GM12878 (cell line): ENCODE data around the gene CHRNE. TPM values are rescaled to one million over a fixed set of nuclear protein-coding genes. Genes with fewer than 3 reads are reported as not detected.

Source experiments
- ATAC-seq: fragments of 200-7000 bp; cut with Tn5 transposase; 3 replicates; pipeline ENCODE4 v1.9.1; 2020; ENCODE audit warnings: mild to moderate bottlenecking, moderate library complexity
- BruUV-seq: library from RNA; stranded (reverse); fragments of 400-500 nt; replicated peaks from 2 replicates; lab custom pipeline; 2021; lab: Mats Ljungman, UMichigan
- CTCF ChIA-PET: fragments of 300-600 bp; sonication (Branson Sonifier 250); formaldehyde crosslinking; extraction: SDS; loops from one replicate; lab custom pipeline; 2021; ENCODE audit warnings: inconsistent platforms; lab: Yijun Ruan, JAX
- POLR2A ChIA-PET: fragments of 350-600 bp; formaldehyde crosslinking; extraction: SDS; loops from one replicate; lab custom pipeline; 2021; ENCODE audit warnings: inconsistent platforms; lab: Charles Lee
- RAD21 ChIA-PET: fragments of 300-600 bp; sonication (Branson Sonifier 250); formaldehyde crosslinking; loops from one replicate; lab custom pipeline; 2023; ENCODE audit warnings: antibody characterized with exemption; ENCODE audit not compliant: unreplicated experiment; lab: Charles Lee
- SMC1A ChIA-PET: fragments of 300-600 bp; sonication (Branson Sonifier 250); formaldehyde crosslinking; loops from one replicate; lab custom pipeline; 2023; ENCODE audit not compliant: unreplicated experiment, uncharacterized antibody; lab: Charles Lee
- DNase-seq: peaks from one replicate; pipeline ENCODE4 v3.0.0-alpha.2; 2011; ENCODE audit warnings: low read depth, low spot score
- FAIRE-seq: peaks from 3 replicates; lab custom pipeline; 2011; peaks lifted over from hg19 to GRCh38; lab: Jason Lieb, UNC
- H2AFZ ChIP-seq: 2 replicates; pipeline ENCODE4 v1.6.0; 2011; ENCODE audit warnings: low read depth, low read length, control low read depth; ENCODE audit not compliant: control insufficient read depth
- H3K27ac ChIP-seq: 2 replicates; pipeline ENCODE4 v1.5.1; 2011; ENCODE audit warnings: control low read depth; ENCODE audit not compliant: control insufficient read depth, insufficient read depth
- H3K27me3 ChIP-seq, 2 experiments: replicated peaks in 1 of 2; 2 replicates each; pipeline versions ENCODE4 v1.6.0 to v1.6.1; 2011; ENCODE audit warnings: low read length in 1 of 2; ENCODE audit not compliant: control insufficient read depth in 2 of 2, insufficient read depth in 2 of 2
- H3K36me3 ChIP-seq, 2 experiments: 2 replicates each; pipeline ENCODE4 v1.5.1; 2011; ENCODE audit warnings: low read length in 1 of 2; ENCODE audit not compliant: control insufficient read depth in 2 of 2, insufficient read depth in 2 of 2
- H3K4me1 ChIP-seq: 2 replicates; pipeline ENCODE4 v1.6.1; 2011; ENCODE audit warnings: mild to moderate bottlenecking, low read length, moderate library complexity, mixed read lengths; ENCODE audit not compliant: control insufficient read depth, insufficient read depth
- H3K4me2 ChIP-seq: 2 replicates; pipeline ENCODE4 v1.6.0; 2011; ENCODE audit warnings: control low read depth; ENCODE audit not compliant: control insufficient read depth, insufficient read depth
- H3K4me3 ChIP-seq: fragments of 200-600 bp; sonication (generic); 2 replicates; pipeline ENCODE4 v1.5.1; 2016
- H3K79me2 ChIP-seq: 2 replicates; pipeline ENCODE4 v1.6.0; 2011; ENCODE audit warnings: low read length; ENCODE audit not compliant: control insufficient read depth, insufficient read depth
- H3K9ac ChIP-seq: 2 replicates; pipeline ENCODE4 v1.8.0; 2011; ENCODE audit warnings: low read length, control low read depth, mixed read lengths; ENCODE audit not compliant: control insufficient read depth, insufficient read depth
- H3K9me3 ChIP-seq: replicated peaks from 3 replicates; pipeline ENCODE4 v1.5.1; 2011; ENCODE audit warnings: mild to moderate bottlenecking, low read length; ENCODE audit not compliant: control insufficient read depth, insufficient read depth
- H4K20me1 ChIP-seq: 2 replicates; pipeline ENCODE4 v1.6.0; 2011; ENCODE audit not compliant: control insufficient read depth, insufficient read depth
- BCL11A ChIP-seq: IDR thresholded peaks from 2 replicates; pipeline ENCODE4 v1.6.1; 2011; ENCODE audit warnings: low read depth, low read length
- CEBPZ ChIP-seq: fragments of 150-350 bp; IDR thresholded peaks from 2 replicates; pipeline ENCODE4 v1.6.1; 2016; ENCODE audit warnings: low read depth, low read length
- CHD4 ChIP-seq: fragments of 200-600 bp; sonication (generic); IDR thresholded peaks from 2 replicates; pipeline ENCODE4 v1.6.1; 2016; ENCODE audit warnings: mild to moderate bottlenecking
- CTCF ChIP-seq, 3 experiments: IDR thresholded peaks in 2 of 3; conservative IDR thresholded peaks in 1 of 3; 2 replicates each; pipeline ENCODE4 v1.5.1; 2011; ENCODE audit warnings: low read depth in 3 of 3, low read length in 3 of 3, mild to moderate bottlenecking in 3 of 3, control low read depth in 2 of 3, moderate library complexity in 2 of 3, inconsistent platforms in 1 of 3, mixed read lengths in 1 of 3; ENCODE audit not compliant: control insufficient read depth in 2 of 3, insufficient read depth in 1 of 3; ENCODE audit errors: extremely low read depth in 1 of 3
- IRF3 ChIP-seq: fragments of 450-650 bp; IDR thresholded peaks from 2 replicates; pipeline ENCODE4 v1.6.1; 2014; ENCODE audit warnings: mild to moderate bottlenecking
- KAT2A ChIP-seq: conservative IDR thresholded peaks from 2 replicates; pipeline ENCODE4 v1.6.1; 2011; ENCODE audit warnings: low read depth, low read length; ENCODE audit not compliant: control insufficient read depth
- NFXL1 ChIP-seq: fragments of 450-650 bp; IDR thresholded peaks from 2 replicates; pipeline ENCODE4 v1.6.1; 2017; ENCODE audit warnings: antibody characterized with exemption, mild to moderate bottlenecking, borderline replicate concordance
- RELA ChIP-seq: fragments of 450-650 bp; IDR thresholded peaks from 2 replicates; pipeline ENCODE4 v1.8.0; 2014; ENCODE audit warnings: borderline replicate concordance; ENCODE audit not compliant: partially characterized antibody
- SIX5 ChIP-seq: IDR thresholded peaks from 2 replicates; pipeline ENCODE4 v1.6.1; 2011; ENCODE audit warnings: mild to moderate bottlenecking, low read depth, low read length, moderate library complexity; ENCODE audit not compliant: severe bottlenecking
- SMAD5 ChIP-seq: IDR thresholded peaks from 2 replicates; pipeline ENCODE4 v1.6.1; 2016; ENCODE audit warnings: antibody characterized with exemption, low read depth
- SUZ12 ChIP-seq: fragments of 200-600 bp; sonication (generic); IDR thresholded peaks from one replicate; pipeline ENCODE4 v1.6.1; 2018; ENCODE audit warnings: antibody characterized with exemption, mild to moderate bottlenecking; ENCODE audit not compliant: unreplicated experiment
- ZBTB11 ChIP-seq: fragments of 450-650 bp; formaldehyde crosslinking; IDR thresholded peaks from 2 replicates; pipeline ENCODE4 v1.5.0; 2022; ENCODE audit warnings: mild to moderate bottlenecking, missing genetic modification characterization
- ZSCAN29 ChIP-seq: fragments of 450-650 bp; IDR thresholded peaks from 2 replicates; pipeline ENCODE4 v1.6.1; 2017; ENCODE audit warnings: mild to moderate bottlenecking, moderate library complexity
- WGBS: methylation state at CpG from one replicate; pipeline ENCODE4 v1.1.6; 2016; ENCODE audit warnings: low lambda C conversion rate; ENCODE audit not compliant: insufficient replicate concordance, insufficient coverage; ENCODE audit errors: missing lambda C conversion rate; 5-methylcytosine and 5-hydroxymethylcytosine counted together
- in situ Hi-C: fragments of 300-500 bp; cut with MboI; formaldehyde crosslinking; loops from 9 replicates; pipeline ENCODE4 v1.14.3; 2018; ENCODE audit warnings: mixed read lengths
- intact Hi-C: fragments of 100-400 bp; cut with micrococcal nuclease; formaldehyde crosslinking; loops from one replicate; pipeline ENCODE4 v1.14.2; 2022; ENCODE audit not compliant: unreplicated experiment
- polyA plus RNA-seq, 11 experiments: library from polyadenylated mRNA; depleted of rRNA in 4 of 11; unstranded in 6 of 11; stranded (reverse) in 5 of 11; fragments of >200 nt; fragmentation: Nextera tagmentation in 4 of 11; fragmentation: Illumina TruSeq in 1 of 11; extraction: Ambion mirVana in 4 of 11; extraction: Trizol in 1 of 11; gene quantifications; 1 replicate in 1 of 11; 2 replicates in 10 of 11; pipeline versions ENCODE4 v1.2.1 to v1.2.3, GENCODE V29; 2011 to 2016; ENCODE audit warnings: inconsistent platforms in 2 of 11, missing spikeins in 2 of 11, low read depth in 1 of 11
- total RNA-seq, 4 experiments: library from RNA; depleted of rRNA in 3 of 4; stranded (reverse); fragments of >200 nt in 3 of 4; fragmentation: Illumina TruSeq in 1 of 4; extraction: Trizol in 1 of 4; gene quantifications; 2 replicates each; pipeline versions ENCODE4 v1.2.1 to v1.2.3, GENCODE V29; 2013 to 2021

The CHRNE gene
- total and polyA plus RNA-seq, 10 of the 15 experiments (the other 5 are each of a cell fraction or from before 2014, with no cell fraction given): 0.05 to 0.11 (median 0.08) TPM; not detected in 6

- RAD21 ChIA-PET: no interaction called here
- DNase-seq (no peak), ATAC-seq (no peak), FAIRE-seq (no peak)
- SMC1A ChIA-PET: no interaction called here
- WGBS: 98% methylated on average over 4 of the region's 4 CpGs
- Histone ChIP-seq H3K27me3 (no peaks in the 10 kb centered on the region), H3K9me3 (no peaks in the 10 kb centered on the region), H3K27ac (no peak overlapping the region), H3K4me3 (no peak overlapping the region), H3K79me2 (no peaks in the 10 kb centered on the region), H2AFZ (no peak overlapping the region), H4K20me1 (no peaks in the 10 kb centered on the region), H3K36me3 (no peaks in the 10 kb centered on the region; a peak in 3 of 4 replicates), H3K9ac (no peak overlapping the region), H3K4me2 (no peak overlapping the region), H3K4me1 (no peaks in the 10 kb centered on the region)
- BruUV-seq: no TSS peak
- CTCF ChIA-PET: interaction anchor here (1.4 kb wide), 1 partner anchor 296 kb away, joined by 3 read pairs; no protein-coding TSS in a partner anchor
- in situ Hi-C loops: no loop called here
- POLR2A ChIA-PET: interaction anchor here (0.7 kb wide), 1 partner anchor 67 kb away, joined by 4 read pairs; the partner anchor contains the start of gene PSMB6
- intact Hi-C loops: no loop called here
- TF ChIP-seq SUZ12 (no peak), SMAD5 (no peak), CTCF (IDR thresholded peaks at IDR 0.05 in 2 of 3, conservative IDR thresholded peaks at IDR 0.05 in 1 of 3; ENCODE audit: control insufficient read depth in 2 of 3, extremely low read depth in 1 of 3, insufficient read depth in 1 of 3, low read depth in 3 of 3, low read length in 3 of 3) (no peak), CEBPZ (no peak), NFXL1 (no peak), RELA (no peak), BCL11A (no peak), ZSCAN29 (no peak), IRF3 (no peak), CHD4 (no peak), ZBTB11 (CRISPR knock-in tag) (no peak), KAT2A (no peak), SIX5 (no peak)
Measured at GRCh38 chr17:4862720-4863119, 40.2 kb downstream of the CHRNE start.
